OCI-LY7 (cell line): ENCODE data around the gene GOLPH3L.
"Not testable (repeated sequence)": the region's sequence is repeated elsewhere in the genome, so short reads cannot be mapped to it uniquely, and the experiment has no call there.

Experiments used
- CTCF ChIP-seq: fragments of 200-600 bp; sonication (generic); conservative IDR thresholded peaks from 2 replicates; pipeline ENCODE4 v1.5.1; 2014; ENCODE audit warnings: mild to moderate bottlenecking, antibody characterized with exemption, low read length, moderate library complexity, mixed read lengths
- EZH2phosphoT487 ChIP-seq: fragments of 200-600 bp; sonication (generic); IDR thresholded peaks from 2 replicates; pipeline ENCODE4 v1.6.1; 2018; ENCODE audit warnings: low read depth, borderline replicate concordance, mild to moderate bottlenecking, mixed run types, antibody characterized with exemption, low read length, moderate library complexity, mixed read lengths

- not testable (repeated sequence) for TF ChIP-seq CTCF, EZH2phosphoT487
These were observed 55.7 kb downstream of the GOLPH3L start for GRCh38 chr1:150641126-150641815.
